Keratinocyte (primary cell): ENCODE measurements around the gene MUC2. TPM values are rescaled to one million over a fixed set of nuclear protein-coding genes. Genes with fewer than 3 reads are reported as not detected.

Experiments
- DNase-seq: peaks from one replicate; pipeline ENCODE4 v3.0.0-alpha.2; 2011; ENCODE audit warnings: low read depth, missing footprints, low spot score
- FAIRE-seq: peaks from 2 replicates; lab custom pipeline; 2011; peaks lifted over from hg19 to GRCh38; lab: Jason Lieb, UNC
- H2AFZ ChIP-seq: 2 replicates; pipeline ENCODE4 v1.6.0; 2012; ENCODE audit warnings: low read length, control low read depth, inconsistent platforms; ENCODE audit not compliant: control insufficient read depth
- H3K27ac ChIP-seq: 2 replicates; pipeline ENCODE4 v1.5.1; 2011; ENCODE audit warnings: low read length; ENCODE audit not compliant: control insufficient read depth, insufficient read depth
- H3K27me3 ChIP-seq: 3 replicates; pipeline ENCODE4 v1.6.0; 2011; ENCODE audit warnings: low read length; ENCODE audit not compliant: control insufficient read depth, insufficient read depth; ENCODE audit errors: extremely low read depth
- H3K36me3 ChIP-seq, 2 experiments: 2 replicates in 1 of 2; 3 replicates in 1 of 2; pipeline ENCODE4 v1.5.1; 2011; ENCODE audit warnings: low read length in 2 of 2, mild to moderate bottlenecking in 1 of 2; ENCODE audit not compliant: control insufficient read depth in 2 of 2, insufficient read depth in 2 of 2; ENCODE audit errors: extremely low read depth in 1 of 2
- H3K4me1 ChIP-seq: 3 replicates; pipeline ENCODE4 v1.5.1; 2011; ENCODE audit warnings: low read length; ENCODE audit not compliant: control insufficient read depth, insufficient read depth; ENCODE audit errors: extremely low read depth
- H3K4me2 ChIP-seq: 3 replicates; pipeline ENCODE4 v1.6.0; 2011; ENCODE audit warnings: low read depth, low read length; ENCODE audit not compliant: control insufficient read depth, insufficient read depth; ENCODE audit errors: extremely low read depth
- H3K4me3 ChIP-seq, 3 experiments: fragments of 200-600 bp in 1 of 3; sonication (generic) in 1 of 3; 2 replicates in 2 of 3; 3 replicates in 1 of 3; pipeline ENCODE4 v1.5.1; 2011 to 2016; ENCODE audit warnings: low read length in 3 of 3, mild to moderate bottlenecking in 3 of 3, control low read depth in 2 of 3, inconsistent platforms in 1 of 3, low read depth in 1 of 3, mixed read lengths in 1 of 3, mixed run types in 1 of 3, moderate library complexity in 1 of 3; ENCODE audit not compliant: control insufficient read depth in 2 of 3, insufficient read depth in 2 of 3; ENCODE audit errors: extremely low read depth in 1 of 3
- H3K79me2 ChIP-seq: 2 replicates; pipeline ENCODE4 v1.6.0; 2012; ENCODE audit warnings: low read length; ENCODE audit not compliant: control insufficient read depth, insufficient read depth
- H3K9ac ChIP-seq: 3 replicates; pipeline ENCODE4 v1.6.0; 2011; ENCODE audit warnings: low read length; ENCODE audit not compliant: control insufficient read depth, insufficient read depth; ENCODE audit errors: extremely low read depth
- H3K9me1 ChIP-seq: 3 replicates; pipeline ENCODE4 v1.6.0; 2011; ENCODE audit warnings: low read length; ENCODE audit not compliant: control insufficient read depth, insufficient read depth; ENCODE audit errors: extremely low read depth
- H3K9me3 ChIP-seq: 2 replicates; pipeline ENCODE4 v1.5.1; 2012; ENCODE audit warnings: low read depth, low read length; ENCODE audit not compliant: control insufficient read depth
- H4K20me1 ChIP-seq: 3 replicates; pipeline ENCODE4 v1.6.0; 2011; ENCODE audit warnings: low read length; ENCODE audit not compliant: control insufficient read depth, insufficient read depth; ENCODE audit errors: extremely low read depth
- CTCF ChIP-seq, 3 experiments: IDR thresholded peaks in 1 of 3; conservative IDR thresholded peaks in 1 of 3; optimal IDR thresholded peaks in 1 of 3; 2 replicates in 2 of 3; 3 replicates in 1 of 3; pipeline versions ENCODE3 to v1.5.1; 2011; ENCODE audit warnings: low read length in 3 of 3, mild to moderate bottlenecking in 3 of 3, moderate library complexity in 2 of 3, control low read depth in 1 of 3, inconsistent platforms in 1 of 3; ENCODE audit not compliant: insufficient read depth in 2 of 3; ENCODE audit errors: extremely low read depth in 1 of 3
- EZH2 ChIP-seq: IDR thresholded peaks from one replicate; pipeline ENCODE4 v1.6.1; 2012; ENCODE audit warnings: inconsistent platforms, mild to moderate bottlenecking, low read length, moderate library complexity
- dilution Hi-C: fragments of 300-500 bp; cut with MboI; formaldehyde crosslinking; loops from one replicate; pipeline ENCODE4 v1.7.0; 2020; ENCODE audit warnings: low sequenced_read_pairs; ENCODE audit not compliant: extremely low pct_ligation_motif_present
- polyA plus RNA-seq, 5 experiments: library from polyadenylated mRNA; depleted of rRNA in 3 of 5; stranded (reverse) in 3 of 5; stranded (forward) in 1 of 5; unstranded in 1 of 5; fragments of >200 nt; gene quantifications; 1 replicate in 1 of 5; 2 replicates in 3 of 5; 3 replicates in 1 of 5; pipeline versions ENCODE4 v1.2.1 to v1.2.3, GENCODE V29; 2011 to 2012; ENCODE audit warnings: missing spikeins in 2 of 5, low read depth in 1 of 5, low replicate concordance in 1 of 5

MUC2 gene
- polyA plus RNA-seq, 1 donor (not counting 4 experiments of a cell fraction or from before 2014, with no cell fraction given), result not detected

- Histone ChIP-seq H2AFZ (no peak overlapping the region), H4K20me1 (no peaks in the 10 kb centered on the region), H3K9me3 (no peaks in the 10 kb centered on the region), H3K9ac (no peak overlapping the region), H3K27me3 (peaks cover 18% of the 10 kb centered on the region), H3K36me3 (no peaks in the 10 kb centered on the region), H3K4me2 (no peak overlapping the region), H3K27ac (no peak overlapping the region), H3K79me2 (no peaks in the 10 kb centered on the region), H3K9me1 (no peaks in the 10 kb centered on the region), H3K4me1 (no peaks in the 10 kb centered on the region), H3K4me3 (no peak overlapping the region)
- DNase-seq (no peak), FAIRE-seq (no peak)
- TF ChIP-seq EZH2 (no peak), CTCF (optimal IDR thresholded peaks at IDR 0.05 in 1 of 3, IDR thresholded peaks at IDR 0.05 in 1 of 3, conservative IDR thresholded peaks at IDR 0.05 in 1 of 3; ENCODE audit: extremely low read depth in 1 of 3, insufficient read depth in 2 of 3, low read length in 3 of 3) (no peak)
- dilution Hi-C loops, result no loop called here
Observed at GRCh38 chr11:1041149-1041467, 33.6 kb upstream of the MUC2 start.

- TF ChIP-seq CTCF (optimal IDR thresholded peaks at IDR 0.05 in 1 of 3, IDR thresholded peaks at IDR 0.05 in 1 of 3, conservative IDR thresholded peaks at IDR 0.05 in 1 of 3; ENCODE audit: extremely low read depth in 1 of 3, insufficient read depth in 2 of 3, low read length in 3 of 3) (no peak), EZH2 (no peak)
- Histone ChIP-seq H4K20me1 (no peaks in the 10 kb centered on the region), H3K4me2 (no peak overlapping the region), H3K9ac (no peak overlapping the region), H3K36me3 (no peaks in the 10 kb centered on the region), H3K9me1 (no peaks in the 10 kb centered on the region), H3K4me1 (no peaks in the 10 kb centered on the region), H3K27ac (no peak overlapping the region), H2AFZ (no peak overlapping the region), H3K79me2 (no peaks in the 10 kb centered on the region), H3K9me3 (no peaks in the 10 kb centered on the region), H3K27me3 (peaks cover 16% of the 10 kb centered on the region), H3K4me3 (no peak overlapping the region)
- dilution Hi-C loops, result no loop called here
- no peak for FAIRE-seq
- no peak for DNase-seq
Observed at GRCh38 chr11:1041471-1041870, 33.2 kb upstream of the MUC2 start.
